ENCODE data around the gene GRK5. TPM values are rescaled to one million over a fixed set of nuclear protein-coding genes. Genes with fewer than 3 reads are reported as not detected.

The GRK5 gene
- total and polyA plus RNA-seq, 9 of the 15 experiments (the other 6 are each of a cell fraction or from before 2014, with no cell fraction given) = 0.46 to 0.83 (median 0.67) TPM; not detected in 2

- DNase-seq (ENCODE audit: extremely low read depth in 1 of 4, low spot score in 3 of 4) (no peak), FAIRE-seq (no peak), ATAC-seq (no peak)
- H3K9me3 ChIP-seq (replicated peaks; ENCODE audit: control insufficient read depth, insufficient read depth, low read depth, low read length) = no peaks in the 10 kb centered on the region
- no peak overlapping the region for H3K9ac ChIP-seq (ENCODE audit: insufficient read depth in 1 of 2, low read depth in 2 of 2, low read length in 2 of 2)
- no peaks in the 10 kb centered on the region for H3K79me2 ChIP-seq (ENCODE audit: control insufficient read depth, insufficient read depth, low read length)
- 34% methylated on average over 3 of the region's 3 CpGs for WGBS (ENCODE audit: insufficient coverage, low coverage, missing lambda C conversion rate)
- no peak overlapping the region; the same call in 1 of the 2 replicates for H2AFZ ChIP-seq (ENCODE audit: low read depth, low read length)
- H3K4me2 ChIP-seq (ENCODE audit: insufficient read depth, low read length) = no peak overlapping the region
- no peaks in the 10 kb centered on the region for H3K36me3 ChIP-seq (ENCODE audit: control insufficient read depth, insufficient read depth, low read length)
- H3K27me3 ChIP-seq (ENCODE audit: control insufficient read depth in 2 of 2, insufficient read depth in 2 of 2, low read length in 2 of 2) = no peaks in the 10 kb centered on the region
- no peaks in the 10 kb centered on the region for H3K9me1 ChIP-seq (ENCODE audit: control insufficient read depth, insufficient read depth, low read length)
- H3K4me1 ChIP-seq (replicated peaks in 1 of 2; ENCODE audit: control insufficient read depth in 2 of 2, insufficient read depth in 2 of 2, low read length in 2 of 2) = no peaks in the 10 kb centered on the region; a peak in 1 of 5 replicates
- no peak overlapping the region for H3K27ac ChIP-seq (ENCODE audit: extremely low read depth, low read depth, low read length)
- POLR2A ChIA-PET = no interaction called here
- H3K4me3 ChIP-seq = no peak overlapping the region
- TF ChIP-seq ZC3H4 (CRISPR knock-in tag; IDR thresholded peaks at IDR 0.05; ENCODE audit: borderline replicate concordance) (no peak), ZNF224 (CRISPR knock-in tag; IDR thresholded peaks at IDR 0.05) (no peak), ZBTB12 (CRISPR knock-in tag; IDR thresholded peaks at IDR 0.05) (no peak), SNIP1 (IDR thresholded peaks at IDR 0.05; ENCODE audit: low read depth) (no peak), ZNF696 (CRISPR knock-in tag; conservative IDR thresholded peaks at IDR 0.05) (no peak), FOXO4 (CRISPR knock-in tag; IDR thresholded peaks at IDR 0.05) (no peak), MBD1 (CRISPR knock-in tag; IDR thresholded peaks at IDR 0.05) (no peak), BRF1 (IDR thresholded peaks at IDR 0.05; ENCODE audit: borderline replicate concordance, extremely low read depth, insufficient read length) (no peak), STAT6 (CRISPR knock-in tag; IDR thresholded peaks at IDR 0.05) (no peak), ZBTB26 (CRISPR knock-in tag; IDR thresholded peaks at IDR 0.05) (no peak), STAT5A (IDR thresholded peaks at IDR 0.05; ENCODE audit: borderline replicate concordance, low read length) (no peak), RNF2 (IDR thresholded peaks at IDR 0.05) (no peak), ZFP36 (IDR thresholded peaks at IDR 0.05; ENCODE audit: low read depth, low read length, partially characterized antibody) (no peak), PPARD (CRISPR knock-in tag; IDR thresholded peaks at IDR 0.05) (no peak)
- H4K20me1 ChIP-seq (replicated peaks; ENCODE audit: control insufficient read depth, insufficient read depth, low read length) = no peaks in the 10 kb centered on the region
- BruUV-seq (replicated peaks) = no TSS peak
- CTCF ChIA-PET (ENCODE audit: low intra/inter-chr PET ratio) = no interaction called here
- intact Hi-C loops (cut with micrococcal nuclease) (no loop called here), in situ Hi-C loops (cut with MboI) (no loop called here)
Measured at GRCh38 chr10:119233821-119234220, 26.4 kb downstream of the GRK5 start.

Measured in K562 (cell line).